Peyer's patch (tissue), 4 donors: Measurements from ENCODE around the gene CDC37. TPM values are rescaled to one million over a fixed set of nuclear protein-coding genes. Genes with fewer than 3 reads are reported as not detected.

Experiments used
- DNase-seq, 3 donors: peaks; one replicate each; pipeline ENCODE4 v3.0.0-alpha.2; 2017 to 2019
- H3K27ac ChIP-seq, 4 donors: fragments of 200-600 bp; sonication (generic); one replicate each; pipeline ENCODE4 v1.5.1; 2016 to 2019
- H3K27me3 ChIP-seq, 2 donors: fragments of 200-600 bp; sonication (generic); one replicate each; pipeline ENCODE4 v1.5.1; 2019
- H3K36me3 ChIP-seq, 3 donors: fragments of 200-600 bp; sonication (generic); one replicate each; pipeline ENCODE4 v1.5.1; 2016 to 2019
- H3K4me1 ChIP-seq, 4 donors: fragments of 200-600 bp; sonication (generic); one replicate each; pipeline ENCODE4 v1.5.1; 2016 to 2019
- H3K4me3 ChIP-seq, 4 donors: fragments of 200-600 bp; sonication (generic); 1 replicate in 3 of 4; 2 replicates in 1 of 4; pipeline ENCODE4 v1.5.1; 2016 to 2019; ENCODE audit warnings: mild to moderate bottlenecking in 1 of 4
- H3K9me3 ChIP-seq, 4 donors: fragments of 200-600 bp; sonication (generic); one replicate each; pipeline ENCODE4 v1.5.1; 2016 to 2019; ENCODE audit warnings: mild to moderate bottlenecking in 1 of 4
- POLR2A ChIP-seq, 2 donors: fragments of 450-650 bp; IDR thresholded peaks; one replicate each; pipeline ENCODE4 v1.5.1; 2017; ENCODE audit warnings: antibody characterized with exemption in 2 of 2, mild to moderate bottlenecking in 2 of 2, moderate library complexity in 2 of 2
- total RNA-seq, 4 donors: library from RNA; depleted of rRNA; stranded (reverse); fragments of >200 nt; gene quantifications; one replicate each; pipeline ENCODE4 v1.1.0, GENCODE V29; 2016
- TF ChIP-seq, protein P1 (sequence below), 6 experiments: fragments of 450-650 bp in 4 of 6; fragments of 200-600 bp in 2 of 6; sonication (generic) in 1 of 6; IDR thresholded peaks; one replicate each; pipeline ENCODE4 v1.5.1; 2017 to 2019; ENCODE audit warnings: antibody characterized with exemption in 6 of 6, mild to moderate bottlenecking in 3 of 6, moderate library complexity in 1 of 6

The CDC37 gene
- total RNA-seq, 4 donors from 2014 or later = 118 to 443 (median 159) TPM

DNA sequence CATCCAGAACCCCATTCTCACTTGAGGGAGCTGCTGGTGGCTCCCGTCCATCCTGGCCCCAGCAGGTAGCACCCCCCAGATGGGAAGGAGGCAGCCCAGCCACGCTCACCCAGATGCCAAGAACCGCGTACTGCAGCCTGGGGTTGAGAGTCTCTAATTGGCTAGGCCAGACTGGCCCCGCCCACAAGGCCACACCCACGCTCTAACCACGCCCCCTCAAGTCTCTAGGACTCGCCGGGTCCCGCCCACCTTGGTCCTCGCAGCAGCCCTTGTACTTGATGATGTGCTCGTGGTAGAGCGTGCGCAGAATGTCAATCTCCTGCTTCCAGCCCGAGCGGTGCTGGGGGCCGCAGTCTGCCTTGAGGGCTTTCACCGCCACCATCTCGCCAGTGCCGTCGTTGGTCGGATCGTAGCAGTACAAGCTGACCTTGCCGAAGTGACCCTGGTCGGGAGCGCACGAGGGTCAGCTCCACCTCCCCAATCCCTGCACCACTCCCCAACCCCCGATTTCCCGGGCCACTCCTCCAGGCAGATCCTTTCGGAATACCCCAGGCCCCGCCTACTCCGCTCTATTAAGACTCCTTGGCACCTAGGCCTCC is 49.5 kb downstream of the CDC37 start:
- H3K27ac ChIP-seq = no peak overlapping the region
- no peaks in the 10 kb centered on the region for H3K9me3 ChIP-seq
- no peaks in the 10 kb centered on the region for H3K4me1 ChIP-seq
- TF ChIP-seq POLR2A (IDR thresholded peaks at IDR 0.05) = no peak
- TF ChIP-seq, protein P1, sequence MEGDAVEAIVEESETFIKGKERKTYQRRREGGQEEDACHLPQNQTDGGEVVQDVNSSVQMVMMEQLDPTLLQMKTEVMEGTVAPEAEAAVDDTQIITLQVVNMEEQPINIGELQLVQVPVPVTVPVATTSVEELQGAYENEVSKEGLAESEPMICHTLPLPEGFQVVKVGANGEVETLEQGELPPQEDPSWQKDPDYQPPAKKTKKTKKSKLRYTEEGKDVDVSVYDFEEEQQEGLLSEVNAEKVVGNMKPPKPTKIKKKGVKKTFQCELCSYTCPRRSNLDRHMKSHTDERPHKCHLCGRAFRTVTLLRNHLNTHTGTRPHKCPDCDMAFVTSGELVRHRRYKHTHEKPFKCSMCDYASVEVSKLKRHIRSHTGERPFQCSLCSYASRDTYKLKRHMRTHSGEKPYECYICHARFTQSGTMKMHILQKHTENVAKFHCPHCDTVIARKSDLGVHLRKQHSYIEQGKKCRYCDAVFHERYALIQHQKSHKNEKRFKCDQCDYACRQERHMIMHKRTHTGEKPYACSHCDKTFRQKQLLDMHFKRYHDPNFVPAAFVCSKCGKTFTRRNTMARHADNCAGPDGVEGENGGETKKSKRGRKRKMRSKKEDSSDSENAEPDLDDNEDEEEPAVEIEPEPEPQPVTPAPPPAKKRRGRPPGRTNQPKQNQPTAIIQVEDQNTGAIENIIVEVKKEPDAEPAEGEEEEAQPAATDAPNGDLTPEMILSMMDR (IDR thresholded peaks at IDR 0.05) = no peak
- H3K27me3 ChIP-seq = no peaks in the 10 kb centered on the region
- peaks cover 0 to 85% (median 0%) of the 10 kb centered on the region in 3 donors for H3K36me3 ChIP-seq
- DNase-seq = no peak
- H3K4me3 ChIP-seq = no peak overlapping the region

DNA sequence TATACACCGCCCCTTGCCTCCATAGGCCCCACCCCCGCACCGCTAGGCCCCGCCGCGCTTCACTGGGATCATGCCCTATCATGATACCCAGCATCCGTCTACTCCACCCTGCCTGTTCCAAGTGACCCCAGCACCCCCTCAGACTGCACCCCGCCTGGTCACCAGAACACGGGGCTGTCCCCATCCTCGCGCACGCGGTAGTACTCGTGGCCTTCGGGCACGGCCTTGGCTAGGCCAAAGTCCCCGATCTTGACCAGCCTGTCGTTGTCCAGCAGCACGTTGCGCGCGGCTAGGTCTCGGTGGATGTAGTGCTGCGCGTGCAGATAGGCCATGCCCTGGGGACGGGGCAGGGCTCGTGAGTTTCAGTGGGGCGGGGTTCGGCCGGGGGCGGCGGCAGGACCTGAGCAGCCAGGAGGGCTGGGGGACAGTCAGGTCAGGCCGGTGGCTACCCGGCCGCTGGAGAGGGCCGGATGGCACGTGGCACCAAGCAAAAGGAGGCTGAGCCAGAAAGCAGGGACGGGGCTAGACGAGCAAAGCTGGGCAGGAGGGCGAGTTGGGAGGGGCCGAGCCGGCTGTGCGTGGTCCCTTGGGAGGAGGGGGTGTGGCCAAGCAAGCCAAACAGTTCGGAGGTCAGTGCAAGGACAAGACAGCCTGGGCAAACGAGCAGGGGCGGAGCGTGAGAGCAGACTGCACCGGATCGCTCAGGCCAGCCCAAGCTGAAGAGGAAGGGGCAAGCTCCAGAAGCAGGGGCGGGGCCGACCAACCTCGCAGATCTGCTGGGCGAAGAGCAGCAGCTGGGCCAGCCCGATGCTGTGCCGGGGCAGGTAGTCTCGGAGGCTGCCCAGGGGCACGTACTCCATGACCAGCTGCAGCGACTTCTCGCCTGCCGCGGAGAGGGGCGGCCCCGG is 50.3 kb downstream of the CDC37 start:
- DNase-seq = no peak
- peak overlapping the region in 1 of 4 donors; percentile 49 for H3K27ac ChIP-seq
- H3K4me1 ChIP-seq = no peaks in the 10 kb centered on the region
- H3K36me3 ChIP-seq = peaks cover 0 to 79% (median 0%) of the 10 kb centered on the region in 3 donors
- no peaks in the 10 kb centered on the region for H3K9me3 ChIP-seq
- TF ChIP-seq POLR2A (IDR thresholded peaks at IDR 0.05) = no peak
- TF ChIP-seq, protein P1 (IDR thresholded peaks at IDR 0.05) = no peak
- no peak overlapping the region for H3K4me3 ChIP-seq
- no peaks in the 10 kb centered on the region for H3K27me3 ChIP-seq

DNA sequence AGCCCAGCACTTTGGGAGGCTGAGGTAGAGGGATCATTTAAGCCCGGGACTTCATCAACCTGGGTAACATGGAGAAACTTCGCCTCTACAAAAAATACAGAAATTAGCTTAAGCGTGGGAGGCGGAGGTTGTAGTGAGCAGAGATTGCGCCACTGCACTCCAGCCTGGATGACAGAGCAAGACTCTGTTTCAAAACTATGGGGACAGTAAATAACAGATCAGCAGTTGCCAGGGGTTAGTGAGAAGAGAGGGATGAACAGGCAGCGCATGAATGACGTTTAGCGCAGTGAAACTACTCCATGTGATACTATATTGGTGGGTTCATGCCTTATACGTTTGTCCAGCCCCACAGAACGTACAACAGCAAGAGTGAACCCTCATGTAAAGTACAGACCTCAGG is 56.8 kb downstream of the CDC37 start:
- Histone ChIP-seq H3K9me3 (no peaks in the 10 kb centered on the region), H3K4me3 (no peak overlapping the region), H3K27ac (no peak overlapping the region), H3K27me3 (no peaks in the 10 kb centered on the region), H3K4me1 (no peaks in the 10 kb centered on the region), H3K36me3 (peaks cover 0 to 18% (median 0%) of the 10 kb centered on the region in 3 donors)
- no peak for DNase-seq
- no peak for TF ChIP-seq POLR2A (IDR thresholded peaks at IDR 0.05)
- TF ChIP-seq, protein P1 (IDR thresholded peaks at IDR 0.05) = no peak

DNA sequence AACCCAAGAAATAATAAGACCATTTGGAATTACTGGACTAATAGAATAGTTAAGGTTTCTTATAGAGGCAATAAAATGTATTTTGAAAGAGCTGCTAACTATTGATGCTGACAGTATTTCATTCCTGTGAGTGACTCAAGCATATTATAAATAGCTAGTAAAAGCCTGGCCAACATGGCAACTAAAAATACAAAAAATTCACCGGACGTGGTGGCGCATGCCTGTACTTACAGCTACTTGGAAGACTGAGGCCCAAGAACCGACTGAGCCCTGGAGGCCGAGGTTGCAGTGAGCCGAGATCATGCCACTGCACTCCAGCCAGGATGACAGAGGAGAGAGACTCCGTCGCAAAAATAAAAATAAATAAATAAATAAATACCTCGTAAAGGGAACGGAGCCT is 58.6 kb downstream of the CDC37 start:
- TF ChIP-seq POLR2A (IDR thresholded peaks at IDR 0.05) = no peak
- TF ChIP-seq, protein P1 (IDR thresholded peaks at IDR 0.05) = no peak
- Histone ChIP-seq H3K27ac (no peak overlapping the region), H3K4me1 (no peaks in the 10 kb centered on the region), H3K27me3 (no peaks in the 10 kb centered on the region), H3K36me3 (peaks cover 0 to 3% (median 0%) of the 10 kb centered on the region in 3 donors), H3K4me3 (no peak overlapping the region), H3K9me3 (no peaks in the 10 kb centered on the region)
- DNase-seq = no peak

DNA sequence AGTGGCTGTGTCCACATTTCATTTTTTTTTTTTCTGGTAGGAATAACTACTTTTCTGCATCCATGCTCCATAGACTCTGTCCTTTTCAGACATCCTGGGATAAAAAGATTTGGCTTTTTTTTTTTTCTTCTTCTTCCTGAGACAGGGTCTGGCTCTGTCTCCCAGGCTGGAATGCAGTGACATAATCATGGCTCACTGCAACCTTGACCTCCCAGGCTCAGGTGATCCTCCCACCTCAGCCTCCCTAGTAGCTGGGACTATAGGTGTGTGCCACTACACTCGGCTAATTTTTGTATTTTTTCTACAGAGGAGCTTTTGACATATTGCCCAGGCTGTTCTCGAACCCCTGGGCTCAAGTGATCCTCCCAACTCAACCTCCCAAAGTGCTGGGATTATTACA is 59.8 kb downstream of the CDC37 start:
- TF ChIP-seq, protein P1 (IDR thresholded peaks at IDR 0.05) = no peak
- no peak for TF ChIP-seq POLR2A (IDR thresholded peaks at IDR 0.05)
- no peaks in the 10 kb centered on the region for H3K27me3 ChIP-seq
- H3K27ac ChIP-seq = no peak overlapping the region
- no peak overlapping the region for H3K4me3 ChIP-seq
- no peaks in the 10 kb centered on the region for H3K36me3 ChIP-seq
- DNase-seq = no peak
- no peaks in the 10 kb centered on the region for H3K4me1 ChIP-seq
- H3K9me3 ChIP-seq = no peaks in the 10 kb centered on the region

Other genes starting within 250 kb of the CDC37 start
- 100 to 1,000 TPM in 1 of 4 donors, 10 to 100 TPM in 3; 22.1 to 195 (median 41.5) TPM for gene DNMT1, start 208.6 kb downstream of the CDC37 start, total RNA-seq
- gene S1PR2, start 172.2 kb downstream of the CDC37 start, total RNA-seq = 1 to 10 TPM; 2.8 to 4.8 (median 3.1) TPM
- 10 to 100 TPM; 43.8 to 49.6 (median 45.3) TPM for gene MRPL4, start 151.3 kb downstream of the CDC37 start, total RNA-seq
- gene ICAM1, start 132.4 kb downstream of the CDC37 start, total RNA-seq = 10 to 100 TPM in 2 of 4 donors, 1 to 10 TPM in 2; 2.6 to 62.7 (median 12.7) TPM
- not detected for gene ICAM4, start 116.6 kb downstream of the CDC37 start, total RNA-seq
- gene ICAM5, start 113.6 kb downstream of the CDC37 start, total RNA-seq = under 1 TPM in 1 of 4 donors, not detected in 3; 0.27 TPM
- 10 to 100 TPM in 1 of 4 donors, 1 to 10 TPM in 1, not detected in 2; 2.1 to 10.7 TPM for gene ZGLP1, start 93.7 kb downstream of the CDC37 start, total RNA-seq
- gene FDX2, start 87.5 kb downstream of the CDC37 start, total RNA-seq = 10 to 100 TPM in 3 of 4 donors, 1 to 10 TPM in 1; 8.3 to 22.2 (median 12.5) TPM
- gene RAVER1, start 70.0 kb downstream of the CDC37 start, total RNA-seq = 10 to 100 TPM; 42.1 to 66.5 (median 55.8) TPM
- gene ICAM3, start 63.9 kb downstream of the CDC37 start, total RNA-seq = 10 to 100 TPM in 3 of 4 donors, 1 to 10 TPM in 1; 5.5 to 20.6 (median 10.8) TPM
- 100 to 1,000 TPM; 138 to 531 (median 246) TPM for gene TYK2, start 23.0 kb downstream of the CDC37 start, total RNA-seq
- 1 to 10 TPM; 3.3 to 7.2 (median 5.1) TPM for gene PDE4A, start 17.0 kb upstream of the CDC37 start, total RNA-seq
- gene KEAP1, start 99.8 kb upstream of the CDC37 start, total RNA-seq = 10 to 100 TPM; 44.2 to 53.6 (median 46.9) TPM
- gene S1PR5, start 113.9 kb upstream of the CDC37 start, total RNA-seq = not detected
- gene ATG4D, start 140.4 kb upstream of the CDC37 start, total RNA-seq = 100 to 1,000 TPM in 3 of 4 donors, 10 to 100 TPM in 1; 36.3 to 169 (median 150) TPM
- gene KRI1, start 162.5 kb upstream of the CDC37 start, total RNA-seq = 10 to 100 TPM; 16.3 to 97.4 (median 20.0) TPM
- 1 to 10 TPM; 3.3 to 7.7 (median 6.4) TPM for gene CDKN2D, start 165.4 kb upstream of the CDC37 start, total RNA-seq
- gene AP1M2, start 183.8 kb upstream of the CDC37 start, total RNA-seq = 100 to 1,000 TPM in 1 of 4 donors, 10 to 100 TPM in 3; 60.2 to 102 (median 82.5) TPM
- gene SLC44A2, start 222.0 kb upstream of the CDC37 start, total RNA-seq = 10 to 100 TPM; 24.2 to 81.7 (median 57.6) TPM